BJ (cell line): Measurements from ENCODE around the gene TMEM170A. TPM values are rescaled to one million over a fixed set of nuclear protein-coding genes. Genes with fewer than 3 reads are reported as not detected.

Experiments used
- CTCF ChIA-PET: fragments of 350-600 bp; formaldehyde crosslinking; extraction: SDS; loops from one replicate; lab custom pipeline; 2021; ENCODE audit warnings: antibody characterized with exemption, inconsistent platforms; lab: Yijun Ruan, JAX
- POLR2A ChIA-PET: fragments of 300-600 bp; sonication (Branson Sonifier 250); formaldehyde crosslinking; extraction: SDS; loops from one replicate; lab custom pipeline; 2021; ENCODE audit warnings: antibody characterized with exemption; lab: Charles Lee
- DNase-seq: peaks from one replicate; pipeline ENCODE4 v3.0.0-alpha.2; 2011; ENCODE audit warnings: low read depth
- H3K27me3 ChIP-seq: 2 replicates; pipeline ENCODE4 v1.6.0; 2011; ENCODE audit warnings: low read length; ENCODE audit not compliant: control insufficient read depth, insufficient read depth
- H3K36me3 ChIP-seq: 2 replicates; pipeline ENCODE4 v1.5.1; 2011; ENCODE audit warnings: low read length; ENCODE audit not compliant: control insufficient read depth, insufficient read depth
- H3K4me3 ChIP-seq: 2 replicates; pipeline ENCODE4 v1.5.1; 2011; ENCODE audit warnings: low read depth, mild to moderate bottlenecking, control low read depth, low read length
- CTCF ChIP-seq: IDR thresholded peaks from 2 replicates; pipeline ENCODE4 v1.5.1; 2011; ENCODE audit warnings: low read depth, mild to moderate bottlenecking, control low read depth, inconsistent platforms, low read length, moderate library complexity; ENCODE audit not compliant: insufficient read depth
- polyA plus RNA-seq: library from polyadenylated mRNA; depleted of rRNA; stranded (reverse); fragments of >200 nt; gene quantifications from 2 replicates; pipeline ENCODE4 v1.2.3, GENCODE V29; 2011

Gene TMEM170A
- polyA plus RNA-seq, 1 experiment: 5.2 TPM

- no peak for DNase-seq
- Histone ChIP-seq H3K27me3 (no peaks in the 10 kb centered on the region), H3K36me3 (no peaks in the 10 kb centered on the region; the same call in 1 of the 2 replicates), H3K4me3 (no peak overlapping the region)
- CTCF ChIA-PET: interaction anchor here (0.7 to 2.2 kb wide), 2 partner anchors 11 to 12 kb away, joined by 3 to 12 read pairs; no protein-coding TSS in a partner anchor
- POLR2A ChIA-PET: no interaction called here
- TF ChIP-seq CTCF: no peak
Observed at GRCh38 chr16:75452464-75453190, 11.9 kb downstream of the TMEM170A start.

- Histone ChIP-seq H3K36me3 (no peaks in the 10 kb centered on the region; the same call in 1 of the 2 replicates), H3K27me3 (no peaks in the 10 kb centered on the region), H3K4me3 (no peak overlapping the region)
- ChIA-PET POLR2A (no interaction called here), CTCF (interaction anchor here (0.6 kb wide), 1 partner anchor 246 kb away, joined by 3 read pairs; no protein-coding TSS in a partner anchor)
- no peak for TF ChIP-seq CTCF
- DNase-seq: no peak
Observed at GRCh38 chr16:75446416-75446815, 18.1 kb downstream of the TMEM170A start.

GRCh38 chr16:75445298-75445697 is 19.2 kb downstream of the TMEM170A start:
- Histone ChIP-seq H3K4me3 (no peak overlapping the region), H3K27me3 (no peaks in the 10 kb centered on the region), H3K36me3 (no peaks in the 10 kb centered on the region; the same call in 1 of the 2 replicates)
- CTCF ChIA-PET: interaction anchor here (1.0 to 1.6 kb wide), 2 partner anchors 19 to 20 kb away, joined by 3 to 5 read pairs; partner anchors contain the start of gene TMEM170A
- TF ChIP-seq CTCF: no peak
- no peak for DNase-seq
- POLR2A ChIA-PET: no interaction called here

GRCh38 chr16:75443298-75443697 is 21.2 kb downstream of the TMEM170A start:
- peak; percentile 44 for DNase-seq
- Histone ChIP-seq H3K36me3 (no peaks in the 10 kb centered on the region), H3K4me3 (no peak overlapping the region), H3K27me3 (no peaks in the 10 kb centered on the region)
- CTCF ChIA-PET: interaction anchor here (0.8 kb wide), 2 partner anchors 28 to 74 kb away, joined by 3 read pairs; no protein-coding TSS in a partner anchor
- no peak for TF ChIP-seq CTCF
- POLR2A ChIA-PET: no interaction called here

- ChIA-PET POLR2A (interaction anchor here (0.6 to 0.7 kb wide), 2 partner anchors 214 to 274 kb away, joined by 3 read pairs; partner anchors contain the start of genes KARS1 and TERF2IP), CTCF (interaction anchor here (0.7 to 2.2 kb wide), 9 partner anchors 11 to 235 kb away, joined by 3 to 10 read pairs (median 4); partner anchors contain the start of gene TMEM170A)
- Histone ChIP-seq H3K27me3 (no peaks in the 10 kb centered on the region), H3K36me3 (no peaks in the 10 kb centered on the region), H3K4me3 (peak overlapping the region; percentile 99)
- DNase-seq: peak; percentile 70
- TF ChIP-seq CTCF: no peak
Observed at GRCh38 chr16:75433732-75434413, 30.6 kb downstream of the TMEM170A start.
